Prostate gland (tissue), 2 donors: ENCODE results near the gene EIF4H.

ENCODE experiments used
- POLR2A ChIP-seq: fragments of 450-650 bp; IDR thresholded peaks from one replicate; pipeline ENCODE4 v1.6.1; 2016; ENCODE audit warnings: antibody characterized with exemption, mild to moderate bottlenecking
- POLR2AphosphoS5 ChIP-seq: sonication (generic); formaldehyde crosslinking; IDR thresholded peaks from one replicate; pipeline ENCODE4 v1.6.1; 2017; ENCODE audit warnings: antibody characterized with exemption
- TF ChIP-seq, protein P1 (sequence below), 4 experiments: fragments of 200-600 bp in 2 of 4; fragments of 450-650 bp in 2 of 4; sonication (generic) in 2 of 4; IDR thresholded peaks; 1 replicate in 3 of 4; 2 replicates in 1 of 4; pipeline ENCODE4 v1.5.1; 2016 to 2019; ENCODE audit warnings: antibody characterized with exemption in 4 of 4, mild to moderate bottlenecking in 2 of 4, moderate library complexity in 2 of 4

DNA sequence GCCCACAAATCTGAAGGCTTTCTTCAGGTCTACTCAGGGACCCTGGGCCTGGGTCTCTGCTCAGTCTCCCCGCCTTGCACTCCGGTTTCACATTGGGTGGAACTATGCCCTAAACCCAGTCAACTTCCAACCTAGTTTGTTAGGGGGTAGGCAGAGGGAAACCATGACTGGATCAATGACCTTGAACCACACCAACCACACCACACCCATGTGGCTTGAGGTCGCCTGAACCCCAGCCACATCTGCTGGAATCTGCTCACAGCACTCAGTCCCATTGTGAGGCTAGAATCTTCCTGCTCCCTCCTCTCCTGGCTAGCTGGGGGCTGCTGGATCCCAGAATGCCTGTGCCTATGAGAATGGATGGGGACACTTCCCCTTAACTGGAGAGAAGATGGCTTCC, 62.1 kb downstream of the EIF4H start:
- TF ChIP-seq, protein P1, sequence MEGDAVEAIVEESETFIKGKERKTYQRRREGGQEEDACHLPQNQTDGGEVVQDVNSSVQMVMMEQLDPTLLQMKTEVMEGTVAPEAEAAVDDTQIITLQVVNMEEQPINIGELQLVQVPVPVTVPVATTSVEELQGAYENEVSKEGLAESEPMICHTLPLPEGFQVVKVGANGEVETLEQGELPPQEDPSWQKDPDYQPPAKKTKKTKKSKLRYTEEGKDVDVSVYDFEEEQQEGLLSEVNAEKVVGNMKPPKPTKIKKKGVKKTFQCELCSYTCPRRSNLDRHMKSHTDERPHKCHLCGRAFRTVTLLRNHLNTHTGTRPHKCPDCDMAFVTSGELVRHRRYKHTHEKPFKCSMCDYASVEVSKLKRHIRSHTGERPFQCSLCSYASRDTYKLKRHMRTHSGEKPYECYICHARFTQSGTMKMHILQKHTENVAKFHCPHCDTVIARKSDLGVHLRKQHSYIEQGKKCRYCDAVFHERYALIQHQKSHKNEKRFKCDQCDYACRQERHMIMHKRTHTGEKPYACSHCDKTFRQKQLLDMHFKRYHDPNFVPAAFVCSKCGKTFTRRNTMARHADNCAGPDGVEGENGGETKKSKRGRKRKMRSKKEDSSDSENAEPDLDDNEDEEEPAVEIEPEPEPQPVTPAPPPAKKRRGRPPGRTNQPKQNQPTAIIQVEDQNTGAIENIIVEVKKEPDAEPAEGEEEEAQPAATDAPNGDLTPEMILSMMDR (IDR thresholded peaks at IDR 0.05), result no peak
- no peak for TF ChIP-seq POLR2A
- TF ChIP-seq POLR2AphosphoS5, result no peak
